ENCODE measurements around the gene SEC24D. TPM values are rescaled to one million over a fixed set of nuclear protein-coding genes. Genes with fewer than 3 reads are reported as not detected.

Gene SEC24D
- total RNA-seq, 3 donors from 2014 or later, result 24.5 to 63.6 (median 50.8) TPM

DNA sequence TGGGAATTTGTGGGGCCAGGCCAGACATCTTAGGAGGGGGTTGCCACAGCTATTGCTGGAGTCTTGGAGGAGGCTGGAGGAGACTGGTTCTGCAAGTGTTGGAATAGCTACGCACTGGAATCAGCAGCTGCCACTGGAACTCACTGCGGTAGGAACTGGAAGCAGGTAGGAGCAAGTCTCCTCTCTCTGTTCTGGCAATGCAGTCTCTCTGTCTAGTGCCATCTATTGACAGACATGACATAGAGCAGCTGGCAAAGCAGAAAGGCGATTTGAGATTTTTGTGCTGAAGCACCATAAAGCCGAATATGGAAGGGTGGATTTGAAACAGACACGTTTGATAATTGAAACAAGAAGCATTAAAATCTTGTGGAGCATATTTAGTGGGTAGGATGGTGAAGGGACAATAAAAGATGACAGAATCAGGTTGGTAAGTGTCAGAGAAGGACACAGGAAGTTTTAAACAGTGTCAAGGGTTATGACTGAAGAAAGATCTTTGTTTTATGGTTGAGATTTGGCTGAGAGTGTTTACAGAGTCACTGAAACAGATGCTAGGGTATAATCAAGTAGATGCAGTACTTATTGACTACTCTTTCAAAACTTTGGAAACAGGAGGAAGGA is 29.3 kb upstream of the SEC24D start:
- peak in 1 of 2 donors; percentile 73 for DNase-seq (ENCODE audit: low spot score in 2 of 2)
- TF ChIP-seq POLR2A (IDR thresholded peaks at IDR 0.05), result no peak
- TF ChIP-seq, protein P1, sequence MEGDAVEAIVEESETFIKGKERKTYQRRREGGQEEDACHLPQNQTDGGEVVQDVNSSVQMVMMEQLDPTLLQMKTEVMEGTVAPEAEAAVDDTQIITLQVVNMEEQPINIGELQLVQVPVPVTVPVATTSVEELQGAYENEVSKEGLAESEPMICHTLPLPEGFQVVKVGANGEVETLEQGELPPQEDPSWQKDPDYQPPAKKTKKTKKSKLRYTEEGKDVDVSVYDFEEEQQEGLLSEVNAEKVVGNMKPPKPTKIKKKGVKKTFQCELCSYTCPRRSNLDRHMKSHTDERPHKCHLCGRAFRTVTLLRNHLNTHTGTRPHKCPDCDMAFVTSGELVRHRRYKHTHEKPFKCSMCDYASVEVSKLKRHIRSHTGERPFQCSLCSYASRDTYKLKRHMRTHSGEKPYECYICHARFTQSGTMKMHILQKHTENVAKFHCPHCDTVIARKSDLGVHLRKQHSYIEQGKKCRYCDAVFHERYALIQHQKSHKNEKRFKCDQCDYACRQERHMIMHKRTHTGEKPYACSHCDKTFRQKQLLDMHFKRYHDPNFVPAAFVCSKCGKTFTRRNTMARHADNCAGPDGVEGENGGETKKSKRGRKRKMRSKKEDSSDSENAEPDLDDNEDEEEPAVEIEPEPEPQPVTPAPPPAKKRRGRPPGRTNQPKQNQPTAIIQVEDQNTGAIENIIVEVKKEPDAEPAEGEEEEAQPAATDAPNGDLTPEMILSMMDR (IDR thresholded peaks at IDR 0.05), result peak; percentile 38 to 65 (median 49)
- peak overlapping the region; percentile 27 to 40 for H3K27ac ChIP-seq

DNA sequence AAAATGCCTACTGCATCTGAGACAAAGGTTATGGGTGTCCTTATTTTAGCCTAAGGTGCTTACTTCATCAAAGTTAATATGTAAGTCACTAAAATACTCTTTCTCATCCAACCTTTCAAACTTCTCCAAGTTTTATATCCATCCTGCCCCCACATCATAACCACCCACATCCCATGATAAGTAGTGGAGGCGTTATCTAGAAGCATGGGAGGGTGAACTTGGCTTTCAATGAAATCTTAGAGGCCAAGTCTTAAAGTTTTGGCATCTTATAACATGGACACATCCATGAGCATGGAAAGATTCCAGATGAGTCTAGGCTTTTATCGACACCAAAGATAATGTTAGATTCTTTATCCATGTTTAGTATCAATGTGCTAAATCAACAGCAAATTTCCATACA is 22.9 kb upstream of the SEC24D start:
- H3K4me3 ChIP-seq, result no peak overlapping the region
- no peak for TF ChIP-seq POLR2AphosphoS5 (IDR thresholded peaks at IDR 0.05)
- TF ChIP-seq, protein P1 (IDR thresholded peaks at IDR 0.05), result no peak
- TF ChIP-seq POLR2A (IDR thresholded peaks at IDR 0.05), result no peak
- intact Hi-C loops (cut with DNase I; ENCODE audit: low total_unique reads), result no loop called here
- H3K27ac ChIP-seq, result no peak overlapping the region
- H3K9me3 ChIP-seq, result no peaks in the 10 kb centered on the region
- no peaks in the 10 kb centered on the region for H3K36me3 ChIP-seq
- no peaks in the 10 kb centered on the region for H3K4me1 ChIP-seq
- no peaks in the 10 kb centered on the region for H3K27me3 ChIP-seq
- no peak for DNase-seq (ENCODE audit: low spot score in 2 of 2)

More for the DNA sequence above, 29.3 kb upstream of the SEC24D start:
- intact Hi-C loops (cut with DNase I; ENCODE audit: low total_unique reads), result no loop called here
- H3K27me3 ChIP-seq, result no peaks in the 10 kb centered on the region
- H3K36me3 ChIP-seq, result no peaks in the 10 kb centered on the region
- H3K9me3 ChIP-seq, result no peaks in the 10 kb centered on the region
- H3K4me3 ChIP-seq, result no peak overlapping the region
- H3K4me1 ChIP-seq, result no peaks in the 10 kb centered on the region

DNA sequence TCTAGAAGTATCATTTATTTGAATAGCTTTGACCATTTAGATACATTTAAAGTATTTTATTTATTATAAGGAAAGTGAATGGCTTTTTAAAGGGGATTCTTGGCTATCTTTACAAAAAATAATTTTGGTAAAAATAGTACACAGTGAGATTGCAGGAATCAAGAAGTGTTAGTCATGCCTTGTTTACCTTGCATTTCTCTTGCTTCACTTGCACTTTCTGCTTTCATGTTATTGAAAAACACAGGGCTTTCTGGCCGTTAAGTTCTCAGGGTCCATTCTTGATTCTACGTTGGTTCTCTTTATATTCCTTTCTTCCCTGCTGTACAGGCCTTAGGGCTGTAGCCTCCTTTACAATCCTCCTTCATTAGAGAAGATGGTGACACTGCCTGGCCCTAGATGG is 21.8 kb upstream of the SEC24D start:
- no peaks in the 10 kb centered on the region for H3K27me3 ChIP-seq
- no peak overlapping the region for H3K27ac ChIP-seq
- no peaks in the 10 kb centered on the region for H3K4me1 ChIP-seq
- TF ChIP-seq, protein P1 (IDR thresholded peaks at IDR 0.05), result no peak
- TF ChIP-seq POLR2A (IDR thresholded peaks at IDR 0.05) (no peak), POLR2AphosphoS5 (IDR thresholded peaks at IDR 0.05) (no peak)
- H3K9me3 ChIP-seq, result no peaks in the 10 kb centered on the region
- no peaks in the 10 kb centered on the region for H3K36me3 ChIP-seq
- no peak for DNase-seq (ENCODE audit: low spot score in 2 of 2)
- intact Hi-C loops (cut with DNase I; ENCODE audit: low total_unique reads), result no loop called here
- no peak overlapping the region for H3K4me3 ChIP-seq

DNA sequence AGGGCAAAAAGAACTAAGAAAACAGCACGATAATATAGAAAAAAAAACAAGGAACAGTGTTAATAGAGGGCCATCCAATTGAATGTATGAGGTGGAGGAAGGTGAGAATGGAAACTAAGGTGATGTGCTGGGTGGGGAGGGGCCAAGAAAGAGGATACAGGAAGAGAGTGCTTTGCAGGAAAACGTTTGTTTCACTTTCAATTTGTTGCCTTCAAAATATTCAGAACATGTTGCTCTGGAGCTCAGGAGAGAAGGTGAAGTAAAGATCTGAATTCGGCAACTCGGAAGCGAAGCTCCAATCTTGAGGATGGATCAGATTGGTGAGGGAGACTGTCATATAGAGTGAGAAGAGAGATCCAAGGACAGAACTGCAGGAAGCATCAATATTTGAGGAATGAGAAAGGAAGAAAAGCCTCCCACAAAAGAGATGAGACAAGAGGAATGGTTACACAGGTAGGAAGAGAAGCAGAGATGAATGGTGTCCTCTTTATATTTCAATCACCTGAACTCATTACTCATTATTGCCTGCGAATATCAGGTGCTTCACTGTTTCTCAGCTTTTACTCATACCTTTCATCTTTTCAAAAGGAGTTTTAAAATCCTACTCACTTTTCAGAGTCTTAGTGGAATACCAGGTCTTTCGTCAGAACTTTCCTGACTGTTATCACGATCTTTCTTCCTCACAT is 14.7 kb upstream of the SEC24D start:
- intact Hi-C loops (cut with DNase I; ENCODE audit: low total_unique reads), result no loop called here
- Histone ChIP-seq H3K4me1 (no peaks in the 10 kb centered on the region), H3K36me3 (no peaks in the 10 kb centered on the region), H3K9me3 (no peaks in the 10 kb centered on the region), H3K4me3 (peak overlapping the region; percentile 35 to 63 (median 51)), H3K27ac (peak overlapping the region; percentile 33 to 69), H3K27me3 (no peaks in the 10 kb centered on the region)
- no peak for DNase-seq (ENCODE audit: low spot score in 2 of 2)
- TF ChIP-seq, protein P1 (IDR thresholded peaks at IDR 0.05), result no peak
- TF ChIP-seq POLR2AphosphoS5 (IDR thresholded peaks at IDR 0.05) (no peak), POLR2A (IDR thresholded peaks at IDR 0.05) (no peak)

DNA sequence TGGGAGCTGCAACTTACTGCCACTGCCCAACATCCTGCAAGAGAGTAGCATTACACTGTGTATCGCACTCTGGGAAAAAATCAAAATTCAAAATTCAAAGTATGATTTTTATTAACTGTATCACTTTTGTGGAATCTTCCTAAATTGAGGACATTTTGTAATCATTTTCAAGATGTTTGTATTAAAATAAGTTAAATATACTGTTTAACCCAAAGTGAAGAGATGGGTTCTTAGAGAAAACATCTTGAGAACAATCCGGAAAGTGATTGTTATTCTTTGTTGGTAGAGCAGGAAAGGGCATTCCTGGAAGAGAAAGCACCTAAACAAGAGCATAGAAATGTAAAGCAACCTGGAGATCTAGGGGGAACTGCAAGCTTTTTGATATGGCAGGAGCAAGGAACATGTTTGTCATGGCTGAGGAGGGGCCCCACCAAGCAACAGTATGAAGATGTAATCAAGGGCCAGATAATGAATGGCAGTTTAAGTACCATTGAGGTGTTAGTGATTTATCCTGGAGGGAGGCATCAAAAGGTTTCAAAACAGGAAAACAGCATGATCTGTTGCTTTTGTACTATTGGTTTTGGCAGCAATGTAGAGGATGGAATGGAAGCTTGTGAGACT is 14.1 kb upstream of the SEC24D start:
- intact Hi-C loops (cut with DNase I; ENCODE audit: low total_unique reads), result no loop called here
- no peaks in the 10 kb centered on the region for H3K4me1 ChIP-seq
- H3K4me3 ChIP-seq, result peak overlapping the region; percentile 35 to 63 (median 51)
- no peaks in the 10 kb centered on the region for H3K27me3 ChIP-seq
- no peaks in the 10 kb centered on the region for H3K36me3 ChIP-seq
- peak overlapping the region in 1 of 2 donors; percentile 69 for H3K27ac ChIP-seq
- TF ChIP-seq POLR2A (IDR thresholded peaks at IDR 0.05), result no peak
- H3K9me3 ChIP-seq, result no peaks in the 10 kb centered on the region
- DNase-seq (ENCODE audit: low spot score in 2 of 2), result no peak

Data from breast epithelium (tissue), 4 donors.